Measurements from ENCODE around the gene STON2.

Gene STON2

DNA sequence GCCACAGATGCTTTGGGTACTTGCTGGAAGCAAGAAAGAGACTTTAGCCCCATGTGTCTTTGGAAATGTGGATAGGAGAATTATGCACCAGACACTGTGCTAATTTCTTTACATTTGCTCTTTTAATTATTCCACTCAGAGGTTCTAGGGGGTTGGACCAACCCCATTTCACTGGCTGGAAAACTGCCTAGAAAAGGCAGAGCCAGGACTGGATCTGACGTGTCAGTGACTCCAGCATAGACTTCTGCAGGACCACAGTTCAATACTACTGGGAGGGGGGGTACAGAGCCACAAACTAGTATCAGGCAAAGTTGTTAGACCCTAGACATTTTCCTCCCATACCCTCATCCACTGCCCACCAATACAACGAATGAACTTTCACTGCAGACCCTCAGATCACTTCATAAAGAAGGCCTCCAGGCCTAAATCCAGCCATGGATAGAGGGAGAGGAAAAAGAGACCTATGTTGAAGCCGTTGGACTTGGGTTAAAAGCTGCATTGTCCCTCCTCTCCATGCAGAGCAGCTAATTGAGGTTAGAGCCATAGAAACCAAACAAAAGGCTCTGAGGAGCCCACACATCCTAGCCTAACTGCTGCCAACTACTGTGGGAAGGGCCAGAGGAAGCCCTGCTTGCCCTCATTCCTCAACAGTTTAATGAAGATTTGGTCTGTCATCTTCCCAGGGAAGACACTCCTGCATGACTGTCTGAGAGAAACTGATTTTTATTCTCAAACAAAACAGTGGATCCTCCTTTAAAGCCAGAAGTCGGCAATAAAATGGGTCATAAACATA is 68.7 kb downstream of the STON2 start:
- no peak for DNase-seq (ENCODE audit: low read depth)

DNA sequence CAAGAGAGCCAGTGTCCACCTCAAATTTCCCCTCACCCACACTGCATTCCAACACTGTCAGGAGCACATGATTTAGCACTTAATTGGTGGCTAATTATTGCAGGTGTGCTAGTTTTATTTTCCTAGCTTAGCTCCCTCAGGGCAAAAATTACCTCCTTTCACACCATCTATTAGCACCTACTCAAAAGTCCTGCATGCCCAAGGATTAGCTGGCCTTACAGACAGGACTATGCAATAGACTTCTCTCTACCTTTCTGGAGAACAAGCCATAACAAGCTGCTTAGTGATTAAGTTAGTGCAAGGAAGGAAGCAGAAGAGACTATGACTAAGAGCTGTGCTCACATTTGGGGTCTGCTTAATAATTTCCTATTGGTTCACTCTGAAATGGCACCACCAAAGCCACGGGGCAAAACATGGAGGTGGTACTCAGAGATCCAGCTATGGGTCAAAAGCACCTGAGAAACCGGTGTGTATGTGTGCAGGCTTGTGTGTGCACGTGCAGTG is 69.5 kb downstream of the STON2 start:
- no peak for DNase-seq (ENCODE audit: low read depth)

DNA sequence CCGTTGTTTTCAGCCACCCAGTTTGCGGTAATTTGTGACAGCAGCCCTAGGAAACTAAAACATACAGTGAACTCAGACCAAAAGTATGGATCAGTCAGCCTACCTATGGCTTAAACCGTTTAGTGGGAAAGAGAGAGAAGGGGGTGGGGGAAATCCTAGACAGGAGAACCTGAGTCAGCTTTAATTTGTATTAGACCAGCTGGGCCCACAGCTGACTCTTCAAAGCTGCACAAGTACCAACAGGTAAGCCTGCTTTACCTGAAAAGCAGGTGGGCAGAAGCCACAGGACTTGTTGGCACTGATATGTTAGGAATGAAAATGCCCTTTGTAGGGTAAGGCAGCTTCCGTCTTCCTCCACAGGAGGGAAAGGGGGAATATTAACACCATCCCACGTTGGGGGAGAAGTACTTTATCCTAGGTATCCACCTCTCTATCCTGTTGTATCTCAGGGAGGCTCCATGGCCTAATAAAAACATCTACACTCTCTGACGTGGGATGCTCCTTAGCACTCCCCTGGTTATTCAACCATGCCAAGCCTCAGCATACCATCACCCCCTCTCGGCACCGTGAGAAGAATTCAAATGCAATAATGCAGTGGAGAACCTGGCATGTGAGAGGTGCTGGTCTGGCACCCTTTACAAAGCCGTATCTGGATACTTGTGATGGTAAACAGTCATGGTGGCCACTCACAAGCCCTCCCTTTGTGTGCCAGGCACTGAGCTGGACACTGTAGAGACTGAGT is 70.3 kb downstream of the STON2 start:
- DNase-seq (ENCODE audit: low read depth), result no peak

DNA sequence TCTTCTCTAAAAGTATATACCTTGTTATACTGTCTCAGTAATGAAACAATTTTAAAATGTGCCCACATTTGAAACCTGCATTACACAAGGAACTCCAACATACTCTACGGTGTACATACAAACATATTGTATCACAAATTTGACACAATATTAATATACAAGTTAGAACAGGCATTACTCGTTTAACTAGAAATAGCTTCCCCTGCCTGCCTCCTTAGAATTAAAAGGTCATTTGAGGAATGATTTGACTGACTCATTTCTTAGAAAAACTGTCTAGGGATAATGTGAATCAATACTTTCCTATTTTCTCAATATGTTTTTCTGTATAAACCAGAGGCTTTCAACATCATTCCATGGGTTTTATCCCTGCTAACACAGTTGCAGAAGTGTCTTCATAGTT is 73.7 kb downstream of the STON2 start:
- DNase-seq (ENCODE audit: low read depth), result no peak

DNA sequence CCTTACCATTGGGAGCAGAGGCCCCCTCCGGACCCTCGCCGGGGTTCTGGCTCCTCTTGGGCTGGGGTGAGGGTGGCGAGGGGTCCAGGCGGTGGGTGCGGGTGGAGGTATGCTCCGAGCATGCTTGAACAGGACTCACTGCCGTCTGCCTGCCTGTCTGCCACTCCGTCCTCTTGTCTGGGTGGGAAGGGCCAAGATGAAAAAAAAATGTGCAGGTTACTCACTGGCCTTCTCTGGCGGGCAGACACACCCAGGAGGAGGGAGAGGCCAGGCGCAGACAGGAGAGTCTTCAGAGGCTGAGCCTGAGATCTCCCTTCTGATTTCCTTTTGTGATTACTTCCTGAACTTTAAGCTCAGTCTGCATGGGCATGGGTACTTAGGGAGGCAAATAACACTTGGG is 76.1 kb downstream of the STON2 start:
- DNase-seq (ENCODE audit: low read depth), result no peak

DNA sequence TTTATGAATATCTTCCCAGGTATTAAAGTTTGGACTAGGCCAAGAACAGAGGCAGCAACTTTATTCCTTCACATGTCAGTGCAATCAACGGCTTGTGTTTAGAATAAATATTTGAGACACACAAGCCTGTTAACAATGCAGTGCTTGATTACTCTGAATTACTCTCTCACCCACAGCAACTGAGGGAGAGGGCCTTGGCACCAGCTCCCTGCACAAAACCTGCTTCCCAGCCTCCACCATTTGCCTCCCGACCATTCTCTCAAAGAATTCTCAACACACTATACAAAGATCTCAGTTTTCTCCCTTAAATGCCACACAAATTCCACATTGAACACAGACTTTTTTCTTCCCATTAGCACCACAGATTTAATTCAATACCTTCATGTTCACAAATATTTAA is 77.0 kb downstream of the STON2 start:
- no peak for DNase-seq (ENCODE audit: low read depth)

DNA sequence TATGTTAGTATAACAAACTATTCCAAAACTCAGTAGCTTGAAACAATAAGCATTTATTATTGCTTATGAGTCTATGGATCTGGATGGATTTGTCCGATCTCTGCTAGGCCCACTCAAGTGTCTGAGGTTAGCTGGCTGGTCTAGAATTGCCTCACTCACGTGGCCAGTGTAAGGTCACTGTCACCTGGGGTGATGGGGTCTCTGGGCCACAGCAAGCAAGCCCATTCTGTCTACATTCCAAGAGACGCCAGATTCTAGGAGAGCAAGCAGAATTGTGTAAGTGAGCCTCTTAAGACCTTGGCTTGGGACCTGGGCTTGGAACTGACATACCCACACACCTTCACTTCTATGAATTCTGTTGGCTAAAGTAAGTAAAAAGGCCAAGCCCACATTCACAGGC is 80.2 kb downstream of the STON2 start:
- no peak for DNase-seq (ENCODE audit: low read depth)

DNA sequence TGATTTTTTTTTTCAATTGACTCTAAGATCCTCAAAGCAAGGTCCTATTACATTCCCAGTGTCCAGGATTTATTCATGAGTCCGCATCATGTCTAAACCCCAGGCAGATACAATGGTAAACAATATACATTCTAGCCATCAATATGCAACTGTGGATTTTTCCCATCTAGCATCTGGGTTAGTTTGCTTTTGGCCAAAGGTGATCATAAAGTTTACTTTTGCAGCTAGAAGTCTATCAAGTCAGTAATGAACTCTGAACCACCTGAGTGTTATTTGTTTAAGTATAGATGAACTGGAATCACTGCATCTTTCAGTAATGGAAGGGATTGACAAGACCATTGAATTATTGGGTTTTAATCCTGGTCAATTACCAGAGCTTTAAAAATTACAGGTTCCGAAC is 80.8 kb downstream of the STON2 start:
- no peak for DNase-seq (ENCODE audit: low read depth)

DNA sequence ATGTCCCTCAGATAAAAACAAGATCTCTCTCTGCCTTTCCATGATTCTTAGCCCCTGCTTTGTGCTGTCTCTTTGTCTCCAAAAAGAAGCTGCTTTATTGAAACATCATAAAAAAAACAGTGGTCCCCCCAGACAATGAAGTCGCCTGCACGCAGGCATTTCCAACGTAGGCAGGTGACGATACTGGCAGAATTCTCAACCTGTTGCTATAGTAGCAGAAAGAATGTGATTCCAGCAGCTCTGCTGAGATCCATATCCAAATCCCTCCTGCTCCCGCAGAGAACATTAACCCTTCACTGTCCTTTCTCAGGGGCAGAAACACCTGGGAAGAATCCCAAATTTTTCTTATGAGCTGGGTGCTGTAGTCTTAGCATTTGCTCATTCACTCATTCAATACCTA is 84.8 kb downstream of the STON2 start:
- no peak for DNase-seq (ENCODE audit: low read depth)

DNA sequence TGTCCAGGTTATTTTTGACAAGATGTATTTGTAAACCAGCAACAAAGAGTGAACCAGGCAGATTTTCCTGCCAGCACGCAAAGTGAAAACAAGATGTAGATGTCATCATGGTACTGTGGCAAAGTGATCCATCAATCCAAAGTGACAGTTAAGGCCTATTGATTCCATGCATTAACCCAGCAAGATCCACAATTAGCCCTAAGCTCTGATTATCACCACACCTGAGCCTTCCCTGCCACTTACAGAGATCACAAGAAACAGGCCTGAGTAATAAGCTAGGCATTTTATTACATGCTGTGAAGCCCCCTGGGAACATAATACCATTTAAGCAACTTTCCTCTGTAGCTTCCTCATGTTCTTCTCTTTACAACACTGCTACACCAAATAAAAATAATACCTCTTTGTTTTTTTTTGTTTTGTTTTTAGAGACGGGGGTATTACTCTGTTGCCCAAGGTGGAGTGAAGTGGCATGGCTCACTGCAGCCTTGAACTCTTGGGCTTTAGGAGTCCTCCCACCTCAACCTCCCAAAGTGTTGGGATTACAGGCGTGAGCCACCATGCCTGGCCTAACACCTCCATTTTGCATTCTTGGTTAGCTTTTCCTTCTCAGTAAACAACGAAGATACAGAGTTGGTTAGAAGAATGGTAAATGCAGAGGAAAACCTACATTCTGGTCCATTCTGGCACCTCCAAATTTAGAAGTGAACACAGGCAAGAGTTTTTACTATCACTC is 85.5 kb downstream of the STON2 start:
- no peak for DNase-seq (ENCODE audit: low read depth)

DNA sequence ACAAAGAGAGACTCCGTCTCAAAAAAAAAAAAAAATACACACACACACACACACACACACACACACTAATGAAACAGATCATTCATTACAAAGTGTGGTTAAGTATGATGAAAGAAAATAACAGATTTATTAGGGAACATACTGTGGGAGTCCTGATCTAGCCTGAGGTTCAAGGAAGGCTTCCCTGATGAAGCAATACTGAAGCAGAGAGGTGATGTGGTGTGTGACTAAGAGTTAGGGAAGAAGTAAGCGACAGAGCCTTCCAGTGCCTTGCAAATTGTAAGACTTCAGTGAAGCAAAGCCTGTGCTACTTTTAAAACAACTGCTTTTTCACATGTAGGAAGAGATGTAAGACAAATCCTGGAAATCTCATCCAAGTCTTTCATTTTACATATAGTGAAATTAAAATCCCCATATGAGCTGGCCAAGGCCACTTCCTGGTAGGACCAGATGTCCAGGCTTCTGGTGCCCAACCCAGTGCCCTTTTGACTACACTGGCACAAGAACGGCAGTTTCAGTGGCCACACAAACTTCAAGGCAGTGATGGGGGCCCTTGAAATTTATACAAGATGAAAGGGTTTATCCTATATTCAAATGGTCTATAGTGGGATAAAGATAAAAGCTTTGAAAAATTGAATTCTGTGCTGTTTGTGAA is 86.2 kb downstream of the STON2 start:
- DNase-seq (ENCODE audit: low read depth), result peak; percentile 64

DNA sequence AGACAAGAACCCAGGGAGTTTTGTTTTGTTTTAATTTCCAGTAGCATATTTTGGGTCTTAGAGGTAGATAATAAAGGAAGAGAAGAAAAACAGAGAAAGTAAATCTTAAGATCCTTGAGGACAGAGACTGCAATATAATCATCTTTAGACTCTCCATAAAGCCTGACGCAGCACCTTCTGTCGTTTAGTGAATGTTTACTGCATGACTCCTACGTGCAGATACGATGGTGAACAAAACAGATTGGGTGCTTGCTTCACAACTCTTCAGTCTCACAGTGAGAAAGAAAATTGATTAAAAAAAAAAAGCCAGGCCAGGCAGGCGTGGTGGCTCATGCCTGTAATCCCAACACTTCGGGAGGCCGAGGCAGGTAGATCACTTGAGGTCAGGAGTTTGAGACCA is 86.9 kb downstream of the STON2 start:
- DNase-seq (ENCODE audit: low read depth), result peak; percentile 7

DNA sequence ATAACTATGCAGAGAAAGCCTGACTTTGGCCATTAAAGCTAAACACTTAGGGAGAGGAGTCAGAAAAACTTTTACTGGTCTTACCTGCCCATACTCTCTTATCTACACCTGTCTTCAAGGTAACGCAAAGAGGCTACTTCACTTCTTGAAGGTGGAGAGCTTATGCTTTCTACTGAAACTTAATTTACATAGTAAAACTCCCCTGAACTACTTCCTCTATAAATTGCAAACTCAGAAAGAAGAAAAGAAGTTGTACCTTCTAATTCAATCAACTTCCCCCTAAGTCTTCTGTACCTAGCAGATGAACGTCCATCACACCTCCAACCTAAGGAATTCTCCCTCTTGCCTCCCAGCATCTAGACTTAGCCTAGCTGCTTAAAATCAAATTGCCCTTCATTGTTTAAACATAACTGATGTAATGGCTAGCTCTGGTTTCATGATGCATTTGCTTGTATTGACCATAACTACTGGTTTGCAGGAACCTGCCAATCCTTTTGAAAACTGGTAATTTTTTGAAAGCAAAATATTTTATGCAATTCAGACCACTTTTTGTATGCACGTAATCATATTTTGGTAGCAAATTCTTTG is 87.7 kb downstream of the STON2 start:
- DNase-seq (ENCODE audit: low read depth), result no peak

DNA sequence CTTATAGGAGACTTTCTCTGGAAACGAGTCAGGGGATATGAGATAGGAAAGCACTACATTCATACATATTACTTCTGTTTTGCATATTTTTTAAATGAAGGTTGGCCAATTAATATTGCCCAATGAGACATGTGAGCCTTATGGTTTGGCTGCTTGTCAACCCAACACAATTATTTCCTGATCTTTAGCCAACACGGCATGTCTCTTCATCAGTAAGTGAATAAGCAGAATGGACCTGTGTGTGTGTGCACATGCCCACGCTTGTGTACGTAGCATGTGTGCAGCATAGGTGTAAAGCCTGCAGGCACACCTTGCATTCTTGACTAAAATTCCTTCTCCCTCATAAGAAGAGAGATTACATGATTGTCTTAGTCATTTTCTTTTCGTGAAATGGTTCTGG is 88.3 kb downstream of the STON2 start:
- peak; percentile 15 for DNase-seq (ENCODE audit: low read depth)

DNA sequence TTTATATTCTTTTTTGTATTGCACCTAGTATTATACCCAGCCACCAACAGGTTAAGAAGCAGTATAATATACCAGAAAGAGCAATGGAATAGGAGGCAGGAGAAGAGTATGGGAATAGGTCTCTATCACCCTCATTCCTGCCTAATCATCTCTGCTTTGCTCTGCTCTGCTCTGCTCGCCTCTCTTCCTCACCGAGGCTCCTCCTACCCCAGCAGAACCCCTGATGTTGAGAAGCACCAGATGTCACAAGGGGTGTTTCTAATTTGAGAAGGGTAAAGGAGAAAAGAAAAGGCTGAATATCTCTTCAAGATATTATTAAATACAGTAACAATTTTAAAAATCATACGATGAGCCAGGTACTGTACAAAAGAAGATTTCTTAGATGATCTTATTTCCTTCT is 89.0 kb downstream of the STON2 start:
- DNase-seq (ENCODE audit: low read depth), result no peak

DNA sequence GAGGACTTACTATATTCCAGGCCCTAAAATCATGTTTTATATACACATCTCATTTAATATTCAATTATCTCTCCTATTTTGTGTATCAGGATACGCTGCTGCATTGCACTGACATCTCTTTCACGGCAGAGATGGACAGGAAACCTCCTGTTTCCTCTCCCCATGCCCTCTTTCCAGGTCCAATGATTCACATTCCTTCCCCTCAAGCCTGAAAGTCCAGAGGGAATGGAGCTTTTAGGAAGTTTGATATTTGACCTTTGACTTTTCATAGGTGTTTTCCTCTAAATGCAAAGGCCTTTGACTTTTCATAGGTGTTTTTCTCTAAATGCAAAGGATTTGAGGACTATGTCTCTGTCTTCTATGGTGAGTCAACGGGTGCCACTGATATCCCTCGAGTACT is 89.5 kb downstream of the STON2 start:
- DNase-seq (ENCODE audit: low read depth), result no peak

DNA sequence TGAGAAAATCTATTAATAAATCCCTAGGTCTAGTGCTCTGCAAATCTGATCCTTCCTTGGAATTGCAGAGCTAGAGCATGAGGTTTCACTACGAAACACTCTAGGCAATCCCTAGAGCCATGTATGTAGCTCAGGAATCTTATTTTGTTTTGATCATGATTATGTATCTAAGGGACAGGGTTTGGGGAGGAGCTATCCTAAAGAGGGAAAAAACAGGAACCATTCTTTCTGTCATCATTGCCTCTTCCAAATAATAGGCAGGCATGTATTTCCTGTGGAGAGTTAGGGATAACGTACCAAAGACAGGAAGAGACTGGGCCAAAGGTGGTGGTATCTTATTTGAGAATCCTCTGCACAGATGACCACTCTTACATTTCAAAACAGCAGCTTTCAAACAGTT is 90.6 kb downstream of the STON2 start:
- DNase-seq (ENCODE audit: low read depth), result no peak

DNA sequence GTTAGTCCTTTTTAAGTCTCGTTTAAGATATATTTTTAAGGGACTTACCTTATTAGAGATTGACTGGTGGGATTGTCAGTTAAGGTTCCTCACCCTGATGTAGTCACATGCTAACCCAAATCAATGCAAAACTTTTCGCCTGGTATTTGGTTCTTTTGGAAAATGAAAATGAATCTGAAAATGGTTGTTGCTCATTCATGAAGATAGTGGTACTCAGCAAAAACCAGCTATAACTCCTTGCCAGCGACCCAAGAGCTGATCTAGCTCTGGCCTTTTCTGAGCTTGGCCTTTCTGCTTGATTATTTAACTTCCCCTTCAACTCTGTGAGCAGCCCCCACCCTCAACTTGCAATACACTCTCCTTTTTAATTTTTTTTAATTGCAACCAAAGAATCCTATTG is 94.4 kb downstream of the STON2 start:
- DNase-seq (ENCODE audit: low read depth), result no peak

DNA sequence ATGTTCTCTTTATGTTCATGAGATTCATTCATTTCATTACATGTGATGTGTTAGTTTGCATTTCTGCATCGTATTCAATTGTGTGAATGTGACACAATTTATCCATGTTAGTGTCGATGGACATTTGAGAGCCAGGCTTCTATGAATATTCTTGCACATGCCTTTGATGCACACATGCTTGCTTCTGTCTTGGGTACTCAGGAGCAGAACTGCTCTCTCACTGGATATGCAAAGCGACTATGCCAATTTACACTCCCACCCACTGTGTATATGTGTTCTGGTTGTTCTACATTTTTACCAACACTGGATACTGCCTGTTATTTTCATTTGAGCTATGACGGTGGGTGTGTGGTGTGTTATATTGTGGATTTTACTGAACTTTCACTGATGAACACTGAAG is 95.1 kb downstream of the STON2 start:
- DNase-seq (ENCODE audit: low read depth), result no peak

DNA sequence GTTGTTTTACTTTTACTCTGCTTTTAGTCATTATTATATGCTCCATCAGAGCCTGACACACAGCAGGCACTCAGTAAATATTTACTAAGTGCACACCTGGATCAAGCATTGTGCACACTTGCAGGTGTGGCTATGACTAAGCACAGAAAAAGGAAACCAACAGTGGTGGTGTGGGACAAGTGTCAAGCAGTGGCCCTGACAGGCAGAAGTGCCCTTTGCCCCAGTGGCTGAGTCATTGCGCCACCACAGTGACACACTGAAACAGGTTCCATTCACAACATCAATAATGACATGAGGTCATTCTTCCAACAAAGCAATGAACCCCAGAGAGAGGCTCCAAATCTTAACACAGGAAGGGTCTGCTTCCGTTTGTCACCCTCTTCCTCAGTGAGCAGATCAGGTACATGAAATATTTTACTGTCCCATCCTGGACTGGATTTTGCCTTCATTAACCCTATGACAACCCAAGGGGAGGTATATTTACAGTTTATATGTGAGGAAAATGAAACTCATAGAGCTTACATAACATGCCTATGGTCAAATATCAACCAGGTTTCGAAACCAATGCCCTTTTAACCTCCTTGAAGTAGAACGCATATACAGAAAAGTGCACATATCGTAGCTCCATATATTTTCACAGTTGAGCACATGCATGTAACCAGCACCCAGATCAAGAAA is 96.7 kb downstream of the STON2 start:
- DNase-seq (ENCODE audit: low read depth), result no peak

DNA sequence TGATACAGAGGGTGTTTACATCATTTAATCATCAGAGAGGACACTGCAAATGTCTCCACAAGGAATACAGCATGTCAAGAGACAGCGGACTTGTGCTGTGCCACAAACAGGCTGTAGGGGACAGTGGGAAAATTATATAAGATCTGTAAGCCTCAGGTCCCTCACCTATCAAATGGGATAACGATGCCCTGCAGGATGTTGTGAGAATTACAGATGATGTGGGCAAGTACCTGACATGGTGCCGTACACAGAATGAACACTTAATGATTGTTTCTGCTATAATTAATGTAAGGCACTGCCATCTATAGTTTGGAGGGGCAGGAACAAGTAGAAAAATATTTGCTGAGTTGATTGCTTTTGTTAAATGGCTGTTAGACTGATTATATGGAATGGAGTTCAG is 97.5 kb downstream of the STON2 start:
- DNase-seq (ENCODE audit: low read depth), result no peak
